ENCODE measurements around the gene ABCC1.
"Not testable (repeated sequence)": the region's sequence is repeated elsewhere in the genome, so short reads cannot be mapped to it uniquely, and the experiment has no call there.

ABCC1 gene

DNA sequence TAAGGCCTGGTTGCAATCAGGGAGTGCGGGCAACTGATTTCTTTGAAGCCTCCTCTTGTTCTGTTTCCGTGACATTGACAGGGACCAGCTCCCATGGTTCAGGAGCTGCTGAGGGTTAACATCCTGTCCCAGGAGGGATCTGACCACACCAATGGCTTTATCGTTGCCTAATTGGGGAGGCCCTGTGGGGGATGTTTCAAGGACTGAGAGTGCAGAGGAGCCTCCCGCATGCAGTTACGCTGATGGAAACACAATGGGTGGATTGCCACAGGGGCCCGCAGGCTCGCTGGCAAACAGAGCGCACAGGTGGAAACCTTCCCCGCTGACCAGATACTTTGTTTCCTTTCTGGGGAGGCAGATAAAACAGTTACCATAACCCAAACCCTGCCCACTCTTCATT is 23.8 kb upstream of the ABCC1 start:
- no peak overlapping the region for H3K4me3 ChIP-seq (ENCODE audit: low read length)
- TF ChIP-seq, protein P1, sequence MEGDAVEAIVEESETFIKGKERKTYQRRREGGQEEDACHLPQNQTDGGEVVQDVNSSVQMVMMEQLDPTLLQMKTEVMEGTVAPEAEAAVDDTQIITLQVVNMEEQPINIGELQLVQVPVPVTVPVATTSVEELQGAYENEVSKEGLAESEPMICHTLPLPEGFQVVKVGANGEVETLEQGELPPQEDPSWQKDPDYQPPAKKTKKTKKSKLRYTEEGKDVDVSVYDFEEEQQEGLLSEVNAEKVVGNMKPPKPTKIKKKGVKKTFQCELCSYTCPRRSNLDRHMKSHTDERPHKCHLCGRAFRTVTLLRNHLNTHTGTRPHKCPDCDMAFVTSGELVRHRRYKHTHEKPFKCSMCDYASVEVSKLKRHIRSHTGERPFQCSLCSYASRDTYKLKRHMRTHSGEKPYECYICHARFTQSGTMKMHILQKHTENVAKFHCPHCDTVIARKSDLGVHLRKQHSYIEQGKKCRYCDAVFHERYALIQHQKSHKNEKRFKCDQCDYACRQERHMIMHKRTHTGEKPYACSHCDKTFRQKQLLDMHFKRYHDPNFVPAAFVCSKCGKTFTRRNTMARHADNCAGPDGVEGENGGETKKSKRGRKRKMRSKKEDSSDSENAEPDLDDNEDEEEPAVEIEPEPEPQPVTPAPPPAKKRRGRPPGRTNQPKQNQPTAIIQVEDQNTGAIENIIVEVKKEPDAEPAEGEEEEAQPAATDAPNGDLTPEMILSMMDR (conservative IDR thresholded peaks at IDR 0.05; ENCODE audit: low read length) = no peak
- no peak for DNase-seq (ENCODE audit: low read depth)

DNA sequence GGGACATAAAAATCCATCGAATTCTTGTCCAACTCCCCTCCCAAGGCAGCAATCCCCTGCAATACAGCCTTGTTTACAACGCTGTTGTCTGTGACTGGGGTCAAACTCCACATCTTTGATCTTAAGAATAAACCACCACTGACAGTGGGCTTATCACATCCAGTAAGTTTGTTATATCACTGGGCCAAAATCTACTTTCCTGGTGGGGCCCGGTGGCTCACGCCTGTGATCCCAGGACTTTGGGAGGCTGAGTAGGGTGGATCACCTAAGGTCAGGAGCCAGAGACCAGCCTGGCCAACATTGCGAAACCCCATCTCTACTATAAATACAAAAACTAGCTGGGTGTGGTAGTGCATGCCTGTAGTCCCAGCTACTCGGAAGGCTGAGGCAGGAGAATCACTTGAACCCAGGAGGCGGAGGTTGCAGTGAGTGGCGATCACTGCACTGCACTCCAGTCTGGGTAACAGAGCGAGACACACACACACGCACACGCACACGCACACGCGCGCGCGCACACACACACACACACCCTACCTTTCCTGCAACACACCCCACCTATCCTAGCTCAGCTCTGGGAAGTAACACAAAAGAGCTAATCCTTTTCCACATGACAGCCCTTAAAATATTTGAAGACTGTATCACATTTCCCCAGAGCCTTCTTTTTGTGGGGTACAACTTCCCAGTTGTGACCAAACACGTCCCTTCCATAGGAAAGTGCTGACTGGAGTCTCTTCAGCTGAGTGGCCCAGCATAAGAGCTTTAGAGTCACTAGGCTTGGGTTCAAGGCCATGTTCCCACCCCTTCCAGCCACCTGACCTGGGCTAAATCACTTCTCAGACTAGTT is 20.9 kb upstream of the ABCC1 start:
- TF ChIP-seq, protein P1 (conservative IDR thresholded peaks at IDR 0.05; ENCODE audit: low read length) = no peak

DNA sequence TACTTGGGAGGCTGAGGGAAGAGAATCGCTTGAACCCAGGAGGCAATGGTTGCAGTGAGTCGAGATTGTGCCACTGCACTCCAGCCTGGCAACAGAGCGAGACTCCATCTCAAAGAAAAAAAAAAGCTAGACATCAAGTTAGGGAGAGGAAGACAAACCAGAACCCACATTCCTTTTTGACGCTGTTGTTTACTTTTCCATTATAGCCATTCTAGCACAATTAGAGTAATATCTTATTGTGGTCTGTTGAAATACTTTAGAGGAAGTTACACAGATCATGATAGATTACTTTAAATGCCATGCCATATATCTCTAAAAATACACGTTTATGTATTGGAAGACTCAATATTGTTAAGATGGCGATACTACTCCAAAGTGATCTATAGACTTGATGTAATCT is 16.5 kb upstream of the ABCC1 start:
- DNase-seq (ENCODE audit: low read depth) = no peak
- no peak overlapping the region for H3K4me3 ChIP-seq (ENCODE audit: low read length)
- TF ChIP-seq, protein P1 (conservative IDR thresholded peaks at IDR 0.05; ENCODE audit: low read length) = no peak

More for the DNA sequence above, 20.9 kb upstream of the ABCC1 start:
- no peak overlapping the region for H3K4me3 ChIP-seq (ENCODE audit: low read length)
- DNase-seq (ENCODE audit: low read depth) = no peak

DNA sequence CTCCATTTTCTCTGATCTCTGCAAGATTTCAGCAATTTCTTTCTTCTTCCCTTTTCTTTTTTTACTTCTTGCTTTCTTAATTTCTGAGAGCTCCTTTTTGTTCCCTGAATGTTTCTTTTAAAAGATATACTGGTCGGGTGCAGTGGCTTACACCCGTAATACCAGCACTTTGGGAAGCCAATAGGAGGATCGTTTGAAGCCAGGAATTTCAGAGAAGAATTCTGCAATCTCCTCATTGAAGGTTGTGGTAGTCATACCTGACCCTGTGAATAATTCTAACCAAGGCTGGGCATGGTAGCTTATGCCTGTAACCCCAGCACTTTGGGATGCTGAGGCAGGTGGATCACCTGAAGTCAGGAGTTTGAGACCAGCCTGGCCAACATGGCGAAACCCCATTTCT is 15.6 kb upstream of the ABCC1 start:
- DNase-seq (ENCODE audit: low read depth) = no peak
- TF ChIP-seq, protein P1 (conservative IDR thresholded peaks at IDR 0.05; ENCODE audit: low read length) = no peak

DNA sequence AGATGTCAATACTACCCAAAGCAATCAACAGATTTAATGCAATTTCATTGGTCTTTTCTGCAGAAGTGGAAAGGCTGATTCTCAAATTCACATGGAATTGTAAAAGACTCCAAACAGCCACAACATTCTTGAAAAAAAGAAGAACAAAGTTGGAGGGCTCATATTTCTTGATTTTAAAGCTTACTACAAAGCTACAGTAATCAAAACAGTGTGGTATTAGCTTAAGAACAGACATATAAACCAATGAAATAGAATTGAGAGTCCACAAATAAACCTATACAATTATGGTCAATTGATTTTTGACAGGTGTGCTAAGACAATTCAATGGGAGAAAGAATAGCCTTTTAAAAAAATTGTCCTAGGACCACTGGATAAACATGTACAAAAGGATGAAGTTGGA is 14.4 kb upstream of the ABCC1 start:
- DNase-seq (ENCODE audit: low read depth) = no peak
- TF ChIP-seq, protein P1 (conservative IDR thresholded peaks at IDR 0.05; ENCODE audit: low read length) = no peak
- no peak overlapping the region for H3K4me3 ChIP-seq (ENCODE audit: low read length)

More for the DNA sequence above, 15.6 kb upstream of the ABCC1 start:
- H3K4me3 ChIP-seq (ENCODE audit: low read length) = no peak overlapping the region

DNA sequence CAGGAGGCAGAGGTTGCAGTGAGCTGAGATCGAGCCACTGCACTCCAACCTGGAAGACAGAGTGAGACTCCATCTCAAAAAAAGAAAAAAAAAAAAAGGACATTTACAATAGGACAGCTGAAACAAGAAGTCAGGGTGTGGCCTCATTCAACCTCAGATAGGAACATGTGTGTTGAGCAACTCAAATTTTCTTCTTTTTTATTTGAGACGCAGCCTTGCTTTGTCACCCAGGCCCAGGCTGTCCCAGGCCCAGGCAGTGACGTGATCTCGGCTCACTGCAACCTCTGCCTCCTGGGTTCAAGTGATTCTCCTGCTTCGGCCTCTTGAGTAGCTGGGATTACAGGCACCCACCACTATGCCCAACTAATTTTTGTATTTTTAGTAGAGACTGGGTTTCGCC is 12.6 kb upstream of the ABCC1 start:
- DNase-seq (ENCODE audit: low read depth); H3K4me3 ChIP-seq (ENCODE audit: low read length): not testable (repeated sequence)

DNA sequence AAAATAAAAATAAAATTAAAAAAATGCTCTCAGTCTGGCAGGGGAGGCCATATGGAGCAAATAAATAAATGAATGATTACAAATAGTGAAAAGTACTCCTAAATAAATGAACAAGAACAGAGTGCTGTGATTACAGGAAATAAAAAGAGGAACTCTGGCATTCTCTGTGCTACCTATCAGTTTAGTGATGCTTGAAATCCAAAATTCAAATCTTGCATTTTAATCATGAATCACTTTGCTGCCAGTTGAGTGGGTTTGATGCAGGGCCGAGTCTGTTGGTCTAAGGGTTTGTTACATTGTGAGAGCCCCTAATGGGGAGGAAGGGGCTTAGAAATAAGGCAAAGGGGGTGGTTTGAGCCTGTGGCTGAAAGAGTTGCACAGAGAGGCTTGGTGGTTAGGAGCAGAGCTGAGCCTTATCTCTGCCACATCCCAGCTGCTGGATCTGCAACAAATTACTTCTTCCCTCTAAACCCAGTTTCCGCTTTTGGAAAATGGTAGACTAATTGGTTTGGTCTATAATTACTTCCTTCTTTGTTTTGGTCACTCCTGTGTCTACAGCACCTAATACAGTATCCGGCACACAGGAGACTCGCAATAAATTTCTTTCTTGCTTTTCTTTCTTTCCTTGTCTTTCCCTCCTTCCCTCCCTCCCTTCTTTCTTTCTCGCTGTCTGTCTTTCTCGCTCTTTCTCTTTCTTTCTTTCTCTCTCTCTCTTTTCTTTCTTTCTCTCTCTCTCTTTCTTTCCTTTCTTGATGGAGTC is 6.3 kb upstream of the ABCC1 start:
- no peak overlapping the region for H3K4me3 ChIP-seq (ENCODE audit: low read length)
- DNase-seq (ENCODE audit: low read depth) = no peak
- TF ChIP-seq, protein P1 (conservative IDR thresholded peaks at IDR 0.05; ENCODE audit: low read length) = no peak

Data from AG10803 (cell line).